HG03460 (cell line): ENCODE results near the gene SAA2.
"Not testable (repeated sequence)": the region's sequence is repeated elsewhere in the genome, so short reads cannot be mapped to it uniquely, and the experiment has no call there.

ENCODE experiments used
- ATAC-seq: cut with Tn5 transposase; IDR thresholded peaks from one replicate; pipeline ENCODE4 v1.9.1; 2021; ENCODE audit not compliant: unreplicated experiment

Gene SAA2

GRCh38 chr11:18197738-18198137 lies 50.7 kb downstream of the SAA2 start:
- ATAC-seq, result not testable (repeated sequence)

- no peak for ATAC-seq
These were observed 51.9 kb downstream of the SAA2 start for GRCh38 chr11:18196532-18196931.
